Activated CD4-positive, alpha-beta T cell treated with anti-CD3 and anti-CD28 coated beads, Interleukin-10, Interleukin-2, amounts not matched to agents 100 ng/mL and 50 ng/mL, durations not matched to agents 16 hours and 8 hours (primary cell): ENCODE results near the gene DUOXA2.
A peak's percentile ranks its signal among the peaks of the same experiment; 100 is the strongest.
"Not testable (repeated sequence)": the region's sequence is repeated elsewhere in the genome, so short reads cannot be mapped to it uniquely, and the experiment has no call there.

ENCODE experiments used
- DNase-seq: peaks from one replicate; pipeline ENCODE4 v3.0.0-alpha.2; 2020

The DUOXA2 gene

GRCh38 chr15:45118131-45118588 lies 4.0 kb downstream of the DUOXA2 start:
- DNase-seq = peak; percentile 90

DNA sequence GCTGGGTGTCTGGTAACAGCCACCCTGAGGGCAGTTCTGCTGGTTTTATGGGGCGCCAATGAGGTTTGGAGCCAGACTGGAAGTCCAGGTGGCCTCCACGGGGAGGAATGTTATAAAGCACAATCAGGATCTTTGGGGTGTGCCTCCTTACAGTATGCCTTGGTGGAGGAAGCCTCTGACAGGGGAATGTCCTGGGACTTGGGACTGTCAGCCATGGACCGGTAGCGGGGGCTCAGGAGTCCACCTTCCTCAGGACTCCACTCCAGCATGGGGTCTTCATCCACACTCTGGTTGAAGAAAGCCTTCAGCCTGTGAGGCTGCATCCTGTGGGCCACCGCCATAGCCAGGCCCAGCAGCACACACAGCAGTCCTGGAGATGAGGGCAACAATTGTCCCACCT lies 4.9 kb downstream of the DUOXA2 start:
- no peak for DNase-seq

DNA sequence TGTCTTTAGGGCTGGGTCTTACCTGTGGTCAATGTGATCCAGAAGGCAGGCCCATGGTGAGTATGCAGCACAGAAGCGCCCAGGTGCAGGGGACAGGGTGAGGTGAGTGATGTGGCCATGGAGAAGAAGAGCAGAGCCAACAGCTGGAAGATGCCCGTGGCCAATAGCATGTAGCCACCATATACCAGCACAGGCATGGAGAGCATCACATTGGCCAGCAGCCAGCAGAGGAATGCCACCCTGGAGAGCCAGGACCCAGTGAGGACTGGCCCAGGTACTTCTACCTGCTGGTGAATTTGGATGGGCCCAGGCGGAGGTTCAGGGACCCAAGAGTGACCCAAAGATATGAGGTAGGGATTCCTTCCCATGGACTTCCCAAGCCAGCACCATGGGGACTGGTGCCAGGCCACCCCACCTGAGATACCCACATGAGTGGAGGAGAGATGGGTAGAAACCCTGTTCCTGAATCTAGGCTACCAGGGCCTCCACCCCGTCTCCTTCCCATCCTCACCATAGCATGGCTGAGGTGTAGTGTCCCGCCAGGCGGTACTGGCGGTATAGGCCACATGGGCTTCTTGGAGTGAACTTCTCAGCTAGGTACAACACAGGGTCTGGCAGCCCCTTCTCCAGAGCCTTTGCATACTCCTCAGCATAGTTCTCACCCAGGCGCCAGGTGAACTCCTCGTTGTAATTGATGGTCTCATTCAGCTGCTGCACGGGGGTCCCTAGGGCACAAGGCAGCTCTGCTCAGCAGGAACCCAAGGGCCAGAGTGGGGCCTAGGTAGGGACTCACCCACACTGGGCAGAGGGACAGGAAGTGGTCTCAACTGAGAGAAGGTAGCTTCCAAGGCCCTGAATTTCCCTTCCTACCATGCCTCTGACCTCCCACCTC lies 6.2 kb downstream of the DUOXA2 start:
- no peak for DNase-seq

DNA sequence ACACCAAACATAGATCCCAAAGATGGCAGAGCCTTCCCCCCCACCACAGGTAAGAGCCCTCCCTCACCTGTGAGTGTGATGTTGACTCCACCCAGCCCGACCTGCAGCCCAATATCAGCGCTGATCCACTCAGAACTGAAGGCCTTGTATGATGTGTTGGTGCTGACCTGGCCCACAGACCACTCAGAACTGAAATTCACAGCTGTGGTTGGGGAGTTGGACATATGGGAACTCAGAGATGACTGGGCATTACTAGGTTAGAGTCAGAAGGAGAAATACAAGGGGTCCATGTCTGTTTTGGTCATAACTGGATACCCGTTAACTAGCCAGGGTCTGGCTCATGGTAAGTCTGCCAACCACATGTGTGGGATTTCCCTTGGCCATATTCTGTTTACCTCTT lies 6.9 kb downstream of the DUOXA2 start:
- DNase-seq = no peak

GRCh38 chr15:45121706-45122417 lies 7.7 kb downstream of the DUOXA2 start:
- no peak for DNase-seq

DNA sequence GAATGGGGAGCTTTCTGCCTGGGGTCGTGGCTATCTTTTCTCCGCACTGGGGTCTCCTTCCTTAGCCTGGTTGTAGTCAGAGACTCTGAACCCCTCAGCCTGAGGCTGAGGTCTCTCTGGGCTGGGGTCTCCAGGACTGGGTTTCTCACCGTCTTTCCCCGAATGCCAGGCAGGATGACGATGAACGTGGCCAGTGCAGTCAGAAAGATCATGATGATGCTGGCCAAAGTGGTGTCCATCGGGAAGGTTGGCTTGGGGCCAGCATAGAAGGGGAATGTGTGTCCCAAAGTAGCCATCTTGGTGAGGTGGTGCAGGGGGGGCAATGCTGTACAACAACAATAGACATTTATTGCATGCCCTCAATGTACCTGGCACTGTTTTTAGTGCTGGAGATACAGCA lies 8.6 kb downstream of the DUOXA2 start:
- no peak for DNase-seq

DNA sequence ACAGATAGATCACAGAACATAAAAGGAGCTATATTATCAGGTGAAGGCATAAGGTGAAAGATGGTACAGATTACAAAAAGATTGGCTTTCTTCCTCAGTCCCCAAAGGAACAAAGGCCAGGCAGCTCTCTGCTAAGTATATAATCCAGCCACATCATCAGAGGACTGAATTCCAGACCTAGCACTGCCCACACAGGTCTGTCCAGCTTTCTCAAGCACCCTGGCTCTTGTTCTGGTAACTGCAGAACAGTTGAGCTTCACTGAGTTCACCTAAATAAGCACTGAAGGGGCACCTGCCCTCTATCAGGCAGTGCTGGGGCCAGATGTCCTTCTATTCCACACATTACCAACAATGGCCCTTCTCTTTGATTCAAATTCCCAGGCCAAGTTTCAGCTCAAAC lies 9.3 kb downstream of the DUOXA2 start:
- DNase-seq = no peak

DNA sequence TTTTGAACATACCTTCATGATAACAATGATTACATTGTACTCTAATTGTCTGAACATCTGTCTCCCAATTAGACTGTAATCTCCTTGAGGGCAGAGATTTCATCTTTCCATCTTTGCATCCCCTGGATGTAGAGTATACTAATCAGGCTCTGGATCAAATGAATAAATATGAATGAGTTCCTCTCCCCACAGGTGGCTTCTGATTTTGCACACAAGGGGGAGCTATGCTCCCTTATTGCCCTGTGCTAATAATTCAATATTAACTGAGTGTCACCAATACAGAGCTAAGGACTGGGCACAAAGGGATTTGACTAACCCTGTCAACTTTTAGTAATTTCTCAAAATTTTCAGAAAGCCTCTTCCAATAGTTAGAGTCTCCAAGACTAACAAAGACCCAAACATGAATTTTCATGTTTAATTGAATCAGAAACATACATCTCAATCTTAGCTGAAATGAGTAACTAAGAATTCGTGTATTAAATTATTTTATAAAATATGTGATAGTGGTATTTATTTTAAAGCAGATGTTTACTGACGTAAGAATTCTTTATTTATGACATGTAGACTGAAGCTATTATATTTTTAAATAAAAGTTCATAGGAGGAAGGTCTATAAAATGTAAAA lies 12.5 kb downstream of the DUOXA2 start:
- DNase-seq = peak; percentile 43

DNA sequence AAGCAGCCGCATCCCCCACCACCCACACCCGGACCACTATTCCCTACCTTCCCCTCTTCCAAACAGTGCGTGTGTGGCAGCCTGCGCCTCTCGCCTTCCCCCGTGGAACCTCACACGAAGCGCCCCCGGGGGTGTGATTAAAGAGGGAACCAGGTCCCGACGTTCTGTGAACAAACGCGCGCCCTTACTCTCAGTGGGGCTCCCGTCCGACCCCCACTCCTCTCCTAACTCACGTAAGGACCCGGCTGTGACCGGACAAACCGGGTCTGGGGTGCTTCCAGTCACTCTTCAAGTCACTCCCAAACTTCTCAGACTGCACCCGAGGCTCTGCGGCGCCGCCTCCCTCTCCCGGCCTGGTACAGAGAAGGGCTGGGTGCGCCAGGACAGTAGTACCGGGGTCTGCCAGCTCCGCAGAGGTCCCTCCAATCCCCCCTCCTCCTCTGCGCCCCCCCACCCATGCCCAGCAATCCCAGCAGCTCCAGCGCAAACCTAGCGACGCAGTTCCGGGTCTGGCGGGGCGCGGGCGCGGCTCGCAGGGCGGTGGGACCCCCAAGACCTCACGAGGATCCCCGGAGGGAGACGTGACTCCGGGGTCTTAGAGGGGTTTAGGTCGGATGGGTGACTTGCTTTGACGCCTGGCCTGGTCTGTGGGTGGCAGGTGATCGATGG lies 15.0 kb downstream of the DUOXA2 start:
- no peak for DNase-seq

DNA sequence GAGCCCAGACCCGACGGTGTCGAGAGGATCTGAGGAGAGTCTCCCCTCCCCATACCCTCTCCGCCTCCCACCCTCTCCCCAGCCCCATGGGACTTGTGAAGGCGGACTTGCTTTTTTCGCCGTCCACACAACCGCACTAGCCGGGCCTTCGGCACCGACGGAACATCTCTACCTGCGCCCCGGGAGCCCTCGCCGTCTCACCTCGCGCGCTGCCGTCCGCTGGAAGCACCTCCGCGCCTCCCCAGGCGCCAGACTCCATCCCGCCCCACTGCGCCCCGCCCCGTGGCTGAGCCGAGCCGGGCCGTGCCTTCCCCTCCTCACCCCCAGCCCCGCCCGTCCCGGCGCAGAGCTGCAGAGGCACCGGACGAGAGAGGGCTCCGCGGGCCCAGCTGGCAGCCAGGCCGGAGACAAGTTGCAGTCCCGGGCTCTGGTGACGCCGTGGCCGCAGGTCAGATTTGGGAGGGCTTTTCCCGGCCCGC lies 15.6 kb downstream of the DUOXA2 start, which contains the start of the genes DUOX1 and DUOXA1:
Gene DUOX1 (plus strand): TSS at position 344 of the 479 bp plus-strand sequence. CDS start 1,973 bp downstream, outside the sequence.
Gene DUOXA1 (minus strand): TSS at position 229 of the 479 bp plus-strand sequence. CDS start 6,865 bp downstream, outside the sequence.
- peak; percentile 37 for DNase-seq

- no peak for DNase-seq
Measured at GRCh38 chr15:45130291-45131000, 16.3 kb downstream of the DUOXA2 start.

DNA sequence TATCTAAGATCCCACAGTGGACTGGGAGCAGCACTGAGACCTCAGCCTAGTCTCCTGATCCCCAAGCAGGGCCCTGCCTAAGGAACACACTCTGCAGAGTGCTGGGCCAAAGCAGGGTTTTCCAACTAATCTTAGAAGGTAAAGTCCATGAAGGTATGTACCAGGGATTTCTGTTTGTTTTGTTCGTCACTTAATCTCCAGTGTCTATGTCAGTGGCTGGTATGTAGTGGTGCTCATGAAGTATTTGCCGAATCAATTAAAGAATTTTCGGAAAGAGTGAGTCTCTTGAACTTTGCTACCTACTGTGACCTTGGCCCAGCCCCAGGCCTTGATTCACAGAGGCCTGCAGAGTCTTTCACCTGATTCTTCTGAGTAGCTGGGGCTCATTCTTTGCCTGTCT lies 17.4 kb downstream of the DUOXA2 start:
- no peak for DNase-seq

- DNase-seq = no peak
Measured at GRCh38 chr15:45132844-45133560, 18.9 kb downstream of the DUOXA2 start.

- DNase-seq = no peak
Measured at GRCh38 chr15:45133561-45133920, 19.4 kb downstream of the DUOXA2 start.

DNA sequence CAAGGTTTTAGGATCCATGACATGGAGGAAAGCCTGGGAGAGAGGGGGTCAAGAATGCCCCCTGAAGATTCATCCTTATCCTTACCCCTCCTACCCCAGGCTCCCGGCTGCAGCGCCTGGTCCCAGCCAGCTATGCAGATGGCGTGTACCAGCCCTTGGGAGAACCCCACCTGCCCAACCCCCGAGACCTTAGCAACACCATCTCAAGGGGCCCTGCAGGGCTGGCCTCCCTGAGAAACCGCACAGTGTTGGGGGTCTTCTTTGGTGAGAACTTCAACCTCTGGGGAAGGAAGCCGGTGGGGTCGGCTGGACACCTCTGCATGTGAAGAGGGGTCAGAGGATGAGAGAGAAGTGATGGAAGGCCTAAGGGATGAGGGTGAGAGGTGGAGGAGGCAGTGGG lies 19.9 kb downstream of the DUOXA2 start:
- no peak for DNase-seq

- no peak for DNase-seq
Measured at GRCh38 chr15:45134682-45135604, 20.8 kb downstream of the DUOXA2 start.

DNA sequence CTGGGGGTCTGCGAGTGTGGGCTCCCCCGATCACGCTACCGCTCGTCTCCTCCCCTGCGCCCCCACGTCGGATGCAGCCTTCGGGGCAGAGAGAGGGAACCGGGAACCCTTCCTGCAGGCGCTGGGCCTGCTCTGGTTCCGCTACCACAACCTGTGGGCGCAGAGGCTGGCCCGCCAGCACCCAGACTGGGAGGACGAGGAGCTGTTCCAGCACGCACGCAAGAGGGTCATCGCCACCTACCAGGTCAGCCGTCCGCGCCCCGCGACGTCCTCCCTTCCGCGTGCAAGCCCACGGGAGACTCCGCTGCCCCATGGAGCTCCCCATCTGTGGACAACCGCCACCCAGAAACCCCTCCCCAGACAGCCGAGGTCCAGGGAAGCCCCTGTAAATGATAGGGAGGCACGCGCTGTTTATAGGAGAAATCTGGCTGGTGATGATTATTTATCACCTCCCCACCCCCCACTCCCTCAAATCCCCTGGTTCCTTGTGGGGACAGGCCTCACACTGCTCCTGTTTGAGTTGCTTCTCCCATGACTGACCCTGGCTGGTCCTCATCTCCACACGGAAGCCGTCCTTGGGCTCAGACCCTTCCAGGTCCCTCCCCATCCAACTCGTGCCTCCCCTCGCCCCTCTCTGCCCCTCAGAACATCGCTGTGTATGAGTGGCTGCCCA lies 21.7 kb downstream of the DUOXA2 start:
- not testable (repeated sequence) for DNase-seq

- no peak for DNase-seq
Measured at GRCh38 chr15:45136378-45136764, 22.2 kb downstream of the DUOXA2 start.

GRCh38 chr15:45137703-45138102 lies 23.6 kb downstream of the DUOXA2 start:
- DNase-seq = no peak
